ENCODE measurements around the gene MAP2K3. TPM values are rescaled to one million over a fixed set of nuclear protein-coding genes. Genes with fewer than 3 reads are reported as not detected.

The MAP2K3 gene
- total RNA-seq, 1 experiment from 2014 or later = 50.9 TPM

DNA sequence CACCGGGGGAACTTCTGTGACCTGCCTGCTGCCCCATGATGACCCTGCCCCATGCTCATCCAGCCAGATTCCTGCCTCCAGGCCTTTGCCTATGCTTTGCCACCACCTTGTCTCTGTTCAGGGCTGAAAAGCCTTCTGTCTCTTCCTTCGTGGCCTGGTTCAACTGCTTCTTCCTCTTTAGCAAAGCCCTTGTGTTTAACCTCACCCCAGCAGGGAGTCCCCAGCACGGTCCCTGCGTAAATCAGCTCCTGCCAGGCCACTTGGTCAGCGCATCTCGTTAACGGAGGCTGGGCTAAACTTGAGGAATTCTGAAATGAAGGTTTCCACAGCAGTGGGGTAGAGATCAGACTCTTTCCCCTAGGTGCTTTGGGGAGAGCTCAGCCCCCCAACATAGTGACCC, 75.5 kb downstream of the MAP2K3 start:
- ChIA-PET CTCF (no interaction called here), POLR2A (no interaction called here)
- no peak overlapping the region for H3K4me3 Mint-ChIP-seq (ENCODE audit: unreplicated experiment)
- TF ChIP-seq, protein P1, sequence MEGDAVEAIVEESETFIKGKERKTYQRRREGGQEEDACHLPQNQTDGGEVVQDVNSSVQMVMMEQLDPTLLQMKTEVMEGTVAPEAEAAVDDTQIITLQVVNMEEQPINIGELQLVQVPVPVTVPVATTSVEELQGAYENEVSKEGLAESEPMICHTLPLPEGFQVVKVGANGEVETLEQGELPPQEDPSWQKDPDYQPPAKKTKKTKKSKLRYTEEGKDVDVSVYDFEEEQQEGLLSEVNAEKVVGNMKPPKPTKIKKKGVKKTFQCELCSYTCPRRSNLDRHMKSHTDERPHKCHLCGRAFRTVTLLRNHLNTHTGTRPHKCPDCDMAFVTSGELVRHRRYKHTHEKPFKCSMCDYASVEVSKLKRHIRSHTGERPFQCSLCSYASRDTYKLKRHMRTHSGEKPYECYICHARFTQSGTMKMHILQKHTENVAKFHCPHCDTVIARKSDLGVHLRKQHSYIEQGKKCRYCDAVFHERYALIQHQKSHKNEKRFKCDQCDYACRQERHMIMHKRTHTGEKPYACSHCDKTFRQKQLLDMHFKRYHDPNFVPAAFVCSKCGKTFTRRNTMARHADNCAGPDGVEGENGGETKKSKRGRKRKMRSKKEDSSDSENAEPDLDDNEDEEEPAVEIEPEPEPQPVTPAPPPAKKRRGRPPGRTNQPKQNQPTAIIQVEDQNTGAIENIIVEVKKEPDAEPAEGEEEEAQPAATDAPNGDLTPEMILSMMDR (IDR thresholded peaks at IDR 0.05; ENCODE audit: insufficient read depth in 1 of 2, low read depth in 1 of 2, low read length in 1 of 2, severe bottlenecking in 1 of 2, unreplicated experiment in 1 of 2) = no peak
- Histone ChIP-seq H3K36me3 (ENCODE audit: control insufficient read depth, insufficient read depth, low read length) (no peaks in the 10 kb centered on the region), H3K4me1 (peaks cover 14% of the 10 kb centered on the region; the same call in 1 of the 2 replicates), H3K9me3 (no peaks in the 10 kb centered on the region), H3K27me3 (replicated peaks; ENCODE audit: control insufficient read depth, insufficient read depth, low read length) (no peaks in the 10 kb centered on the region), H3K4me3 (ENCODE audit: low read depth, low read length) (no peak overlapping the region)
- H3K27me3 Mint-ChIP-seq (ENCODE audit: insufficient read depth, unreplicated experiment) = no peaks in the 10 kb centered on the region
- intact Hi-C loops (cut with micrococcal nuclease; ENCODE audit: unreplicated experiment) = no loop called here
- H3K36me3 Mint-ChIP-seq (ENCODE audit: insufficient read depth, unreplicated experiment) = no peaks in the 10 kb centered on the region
- no peaks in the 10 kb centered on the region for H3K4me1 Mint-ChIP-seq (ENCODE audit: low read depth, unreplicated experiment)
- H3K27ac Mint-ChIP-seq (ENCODE audit: unreplicated experiment) = no peak overlapping the region
- peaks cover 8% of the 10 kb centered on the region for H3K9me3 Mint-ChIP-seq (ENCODE audit: unreplicated experiment)
- no TSS peak for BruUV-seq (replicated peaks)
- DNase-seq = no peak

DNA sequence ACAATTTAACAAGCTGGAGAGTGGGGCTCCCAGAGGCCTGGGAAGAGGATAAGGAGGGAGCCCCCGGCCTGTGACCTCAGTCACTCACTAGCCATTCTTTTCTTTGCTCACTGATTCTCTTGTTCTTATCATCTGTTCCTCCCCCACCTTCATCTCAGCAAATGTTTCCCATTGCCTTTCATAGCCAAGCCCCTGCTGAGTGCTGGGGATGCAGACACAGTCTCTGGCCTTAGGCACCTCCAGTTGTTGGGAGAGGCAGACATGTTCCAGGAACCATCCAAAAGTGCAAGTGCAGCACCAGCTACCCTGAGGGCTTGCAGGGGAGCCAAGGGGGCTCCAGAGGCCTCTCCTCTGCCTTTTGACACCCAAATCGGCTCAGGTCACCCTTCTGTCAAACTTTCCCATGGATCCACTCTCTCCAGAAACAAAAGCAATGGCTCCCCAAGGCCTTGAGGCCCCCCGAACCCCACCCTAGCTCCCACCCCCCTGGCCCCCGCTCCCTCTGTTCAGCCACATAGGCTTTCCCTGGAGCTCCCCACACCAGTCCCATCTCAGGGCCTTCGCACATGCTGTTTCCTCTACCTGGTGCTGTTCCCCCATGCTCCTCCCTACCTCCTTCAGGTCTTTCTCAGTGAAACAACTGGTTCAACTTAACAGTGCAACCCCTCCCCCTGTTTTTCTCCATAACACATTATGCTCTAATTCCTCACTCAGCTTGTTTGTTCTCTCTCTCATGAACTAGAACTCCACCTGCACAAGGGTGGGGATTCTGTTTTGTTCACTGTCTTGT, 76.7 kb downstream of the MAP2K3 start:
- Histone ChIP-seq H3K4me3 (ENCODE audit: low read depth, low read length) (no peak overlapping the region), H3K4me1 (peaks cover 14% of the 10 kb centered on the region; the same call in 1 of the 2 replicates), H3K27me3 (replicated peaks; ENCODE audit: control insufficient read depth, insufficient read depth, low read length) (no peaks in the 10 kb centered on the region), H3K9me3 (no peaks in the 10 kb centered on the region), H3K36me3 (ENCODE audit: control insufficient read depth, insufficient read depth, low read length) (no peaks in the 10 kb centered on the region)
- intact Hi-C loops (cut with micrococcal nuclease; ENCODE audit: unreplicated experiment) = no loop called here
- ChIA-PET POLR2A (no interaction called here), CTCF (no interaction called here)
- no peak for DNase-seq
- Mint-ChIP-seq H3K27me3 (ENCODE audit: insufficient read depth, unreplicated experiment) (no peaks in the 10 kb centered on the region), H3K36me3 (ENCODE audit: insufficient read depth, unreplicated experiment) (no peaks in the 10 kb centered on the region), H3K27ac (ENCODE audit: unreplicated experiment) (no peak overlapping the region), H3K4me1 (ENCODE audit: low read depth, unreplicated experiment) (no peaks in the 10 kb centered on the region), H3K9me3 (ENCODE audit: unreplicated experiment) (peaks cover 6% of the 10 kb centered on the region), H3K4me3 (ENCODE audit: unreplicated experiment) (no peak overlapping the region)
- TF ChIP-seq, protein P1 (IDR thresholded peaks at IDR 0.05; ENCODE audit: insufficient read depth in 1 of 2, low read depth in 1 of 2, low read length in 1 of 2, severe bottlenecking in 1 of 2, unreplicated experiment in 1 of 2) = no peak
- BruUV-seq (replicated peaks) = no TSS peak

DNA sequence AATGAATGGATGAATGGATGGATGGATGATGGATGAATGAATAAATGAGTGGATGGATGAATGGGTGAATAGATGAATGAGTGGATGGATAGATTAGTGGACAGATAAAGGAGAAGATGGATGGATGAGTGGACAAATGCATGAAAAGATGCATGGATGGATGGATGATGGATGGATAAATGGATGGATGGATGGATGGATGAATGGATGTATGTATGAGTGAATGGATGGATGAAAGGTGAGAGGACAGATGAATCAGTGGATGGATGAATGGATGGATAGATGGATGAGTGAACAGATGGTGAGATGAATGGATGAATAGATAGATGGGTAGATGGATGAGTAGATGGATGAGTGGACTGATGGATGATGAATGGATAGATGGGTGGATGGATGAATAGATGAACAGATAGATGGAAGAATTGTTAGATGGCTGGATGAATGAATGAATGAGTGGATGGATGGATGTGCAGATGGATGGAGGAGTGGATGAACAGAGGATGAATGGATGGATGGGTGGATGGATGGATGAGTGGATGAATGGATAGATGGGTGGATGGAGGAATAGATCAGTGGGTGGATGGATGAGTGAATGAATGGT, 77.9 kb downstream of the MAP2K3 start:
- Histone ChIP-seq H3K27me3 (replicated peaks; ENCODE audit: control insufficient read depth, insufficient read depth, low read length) (no peaks in the 10 kb centered on the region), H3K4me1 (peaks cover 14% of the 10 kb centered on the region; the same call in 1 of the 2 replicates), H3K36me3 (ENCODE audit: control insufficient read depth, insufficient read depth, low read length) (no peaks in the 10 kb centered on the region), H3K4me3 (ENCODE audit: low read depth, low read length) (no peak overlapping the region), H3K9me3 (no peaks in the 10 kb centered on the region)
- no peaks in the 10 kb centered on the region for H3K27me3 Mint-ChIP-seq (ENCODE audit: insufficient read depth, unreplicated experiment)
- no peaks in the 10 kb centered on the region for H3K36me3 Mint-ChIP-seq (ENCODE audit: insufficient read depth, unreplicated experiment)
- no peak overlapping the region for H3K4me3 Mint-ChIP-seq (ENCODE audit: unreplicated experiment)
- H3K9me3 Mint-ChIP-seq (ENCODE audit: unreplicated experiment) = no peaks in the 10 kb centered on the region
- no peak for DNase-seq
- TF ChIP-seq, protein P1 (IDR thresholded peaks at IDR 0.05; ENCODE audit: insufficient read depth in 1 of 2, low read depth in 1 of 2, low read length in 1 of 2, severe bottlenecking in 1 of 2, unreplicated experiment in 1 of 2) = no peak
- intact Hi-C loops (cut with micrococcal nuclease; ENCODE audit: unreplicated experiment) = no loop called here
- BruUV-seq (replicated peaks) = no TSS peak
- no peaks in the 10 kb centered on the region for H3K4me1 Mint-ChIP-seq (ENCODE audit: low read depth, unreplicated experiment)
- ChIA-PET CTCF (no interaction called here), POLR2A (no interaction called here)
- H3K27ac Mint-ChIP-seq (ENCODE audit: unreplicated experiment) = no peak overlapping the region
